DND-41 (cell line): ENCODE measurements around the gene CISD3.

ENCODE experiments used
- EZH2 ChIP-seq: IDR thresholded peaks from 3 replicates; pipeline ENCODE4 v1.6.1; 2012; ENCODE audit warnings: borderline replicate concordance, low read depth, mild to moderate bottlenecking, moderate library complexity, low read length, inconsistent platforms; ENCODE audit not compliant: severe bottlenecking
- TF ChIP-seq, protein P1 (sequence below): IDR thresholded peaks from 2 replicates; pipeline ENCODE4 v1.5.1; 2012; ENCODE audit warnings: borderline replicate concordance, low read length, moderate library complexity, mild to moderate bottlenecking; ENCODE audit not compliant: poor library complexity, severe bottlenecking; ENCODE audit errors: extremely low read depth

DNA sequence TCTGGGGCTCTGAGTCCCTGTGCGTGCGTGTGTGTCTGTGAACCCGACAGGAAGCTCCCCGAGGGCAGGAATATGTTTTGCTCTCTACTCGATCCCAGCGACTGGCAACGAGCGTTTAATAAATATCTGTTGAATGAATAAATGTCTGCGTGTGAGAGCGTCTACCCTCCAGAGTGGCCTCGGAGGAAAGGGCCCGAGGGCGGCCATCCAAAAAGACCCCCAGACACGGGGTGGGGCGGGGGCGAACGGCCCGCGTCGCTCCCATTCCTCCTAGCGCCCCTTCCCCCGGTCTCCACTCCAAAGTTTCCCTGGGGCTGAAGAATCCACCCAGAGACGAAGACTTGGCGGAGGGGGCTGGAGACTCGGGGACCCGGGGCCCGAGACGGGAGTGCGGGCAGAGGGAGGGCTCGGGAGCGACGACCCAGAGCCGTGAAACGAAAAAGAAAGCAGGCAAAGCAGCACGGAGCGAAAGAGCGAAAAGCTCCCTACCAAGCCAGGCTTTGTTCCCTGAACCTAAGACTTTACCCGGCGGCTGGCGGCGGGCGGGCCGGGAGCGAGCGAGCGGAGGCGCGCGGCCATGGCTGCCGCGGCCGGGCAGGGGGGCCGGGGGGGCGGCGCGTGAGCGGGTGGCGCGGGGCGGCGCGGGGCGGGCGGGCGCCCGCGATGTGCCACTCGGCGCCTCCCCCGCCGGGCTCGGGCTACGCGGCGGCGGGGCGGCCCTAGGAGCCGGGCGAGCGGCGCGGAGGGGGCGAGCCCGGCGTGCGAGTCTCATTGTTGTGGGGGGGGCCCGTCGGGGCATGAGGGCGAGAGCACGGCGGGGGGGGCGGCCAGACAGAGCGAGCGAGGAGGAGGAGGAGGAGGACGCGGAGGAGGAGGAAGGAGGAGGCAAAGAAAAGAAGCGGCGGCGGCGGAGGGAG lies 25.3 kb upstream of the CISD3 start, which contains the start of gene MLLT6:
- TF ChIP-seq, protein P1, sequence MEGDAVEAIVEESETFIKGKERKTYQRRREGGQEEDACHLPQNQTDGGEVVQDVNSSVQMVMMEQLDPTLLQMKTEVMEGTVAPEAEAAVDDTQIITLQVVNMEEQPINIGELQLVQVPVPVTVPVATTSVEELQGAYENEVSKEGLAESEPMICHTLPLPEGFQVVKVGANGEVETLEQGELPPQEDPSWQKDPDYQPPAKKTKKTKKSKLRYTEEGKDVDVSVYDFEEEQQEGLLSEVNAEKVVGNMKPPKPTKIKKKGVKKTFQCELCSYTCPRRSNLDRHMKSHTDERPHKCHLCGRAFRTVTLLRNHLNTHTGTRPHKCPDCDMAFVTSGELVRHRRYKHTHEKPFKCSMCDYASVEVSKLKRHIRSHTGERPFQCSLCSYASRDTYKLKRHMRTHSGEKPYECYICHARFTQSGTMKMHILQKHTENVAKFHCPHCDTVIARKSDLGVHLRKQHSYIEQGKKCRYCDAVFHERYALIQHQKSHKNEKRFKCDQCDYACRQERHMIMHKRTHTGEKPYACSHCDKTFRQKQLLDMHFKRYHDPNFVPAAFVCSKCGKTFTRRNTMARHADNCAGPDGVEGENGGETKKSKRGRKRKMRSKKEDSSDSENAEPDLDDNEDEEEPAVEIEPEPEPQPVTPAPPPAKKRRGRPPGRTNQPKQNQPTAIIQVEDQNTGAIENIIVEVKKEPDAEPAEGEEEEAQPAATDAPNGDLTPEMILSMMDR: no peak
- no peak for TF ChIP-seq EZH2
